Ishikawa (cell line): ENCODE measurements around the gene KCNE2.

Experiments
- CEBPB ChIP-seq: IDR thresholded peaks from 2 replicates; pipeline ENCODE4 v1.6.1; 2012
- CREB1 ChIP-seq: IDR thresholded peaks from 2 replicates; pipeline ENCODE4 v1.6.1; 2012; ENCODE audit warnings: low read depth
- EGR1 ChIP-seq: IDR thresholded peaks from 2 replicates; pipeline ENCODE4 v1.6.1; 2012
- EP300 ChIP-seq: IDR thresholded peaks from 2 replicates; pipeline ENCODE4 v1.6.1; 2012; ENCODE audit warnings: borderline replicate concordance
- FOXM1 ChIP-seq: IDR thresholded peaks from 2 replicates; pipeline ENCODE4 v1.6.1; 2012; ENCODE audit warnings: low read depth, borderline replicate concordance
- NFIC ChIP-seq: IDR thresholded peaks from 2 replicates; pipeline ENCODE4 v1.6.1; 2012
- RAD21 ChIP-seq: IDR thresholded peaks from 2 replicates; pipeline ENCODE4 v1.6.1; 2012; ENCODE audit warnings: low read depth
- TAF1 ChIP-seq: IDR thresholded peaks from 2 replicates; pipeline ENCODE4 v1.6.1; 2012; ENCODE audit warnings: low read depth, mild to moderate bottlenecking
- TCF12 ChIP-seq: IDR thresholded peaks from 2 replicates; pipeline ENCODE4 v1.6.1; 2012; ENCODE audit warnings: low read depth
- TEAD4 ChIP-seq: IDR thresholded peaks from 2 replicates; pipeline ENCODE4 v1.6.1; 2012
- YY1 ChIP-seq: IDR thresholded peaks from 2 replicates; pipeline ENCODE4 v1.6.1; 2012; ENCODE audit warnings: low read depth
- ZBTB7A ChIP-seq: IDR thresholded peaks from 2 replicates; pipeline ENCODE4 v1.6.1; 2012; ENCODE audit warnings: low read depth
- TF ChIP-seq, protein P1 (sequence below): IDR thresholded peaks from 2 replicates; pipeline ENCODE4 v1.6.1; 2012
- TF ChIP-seq, protein P2 (sequence below): IDR thresholded peaks from 2 replicates; pipeline ENCODE4 v1.6.1; 2012; ENCODE audit warnings: low read depth, mild to moderate bottlenecking
- TF ChIP-seq, protein P3 (sequence below): IDR thresholded peaks from 2 replicates; pipeline ENCODE4 v1.6.1; 2012

KCNE2 gene

DNA sequence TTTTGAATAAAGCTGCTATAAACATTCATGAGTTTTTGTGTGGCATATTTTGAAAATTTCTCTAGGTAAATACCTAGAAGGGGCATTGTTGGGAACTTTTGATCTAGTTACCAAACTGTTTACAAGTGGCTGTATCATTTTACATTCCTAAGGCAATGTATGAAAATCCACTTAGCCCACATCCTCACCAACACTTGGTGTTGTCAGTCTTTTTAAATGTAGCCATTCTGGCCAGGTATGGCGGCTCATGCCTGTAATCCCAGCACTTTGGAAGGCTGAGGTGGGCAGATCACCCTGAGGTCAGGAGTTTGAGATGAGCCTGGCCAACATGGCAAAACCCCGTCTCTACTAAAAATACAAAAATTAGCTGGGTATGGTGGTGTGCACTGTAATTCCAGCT, 5.9 kb upstream of the KCNE2 start:
- TF ChIP-seq TAF1 (no peak), TCF12 (no peak), EGR1 (no peak)
- TF ChIP-seq, protein P1, sequence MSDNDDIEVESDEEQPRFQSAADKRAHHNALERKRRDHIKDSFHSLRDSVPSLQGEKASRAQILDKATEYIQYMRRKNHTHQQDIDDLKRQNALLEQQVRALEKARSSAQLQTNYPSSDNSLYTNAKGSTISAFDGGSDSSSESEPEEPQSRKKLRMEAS = no peak

DNA sequence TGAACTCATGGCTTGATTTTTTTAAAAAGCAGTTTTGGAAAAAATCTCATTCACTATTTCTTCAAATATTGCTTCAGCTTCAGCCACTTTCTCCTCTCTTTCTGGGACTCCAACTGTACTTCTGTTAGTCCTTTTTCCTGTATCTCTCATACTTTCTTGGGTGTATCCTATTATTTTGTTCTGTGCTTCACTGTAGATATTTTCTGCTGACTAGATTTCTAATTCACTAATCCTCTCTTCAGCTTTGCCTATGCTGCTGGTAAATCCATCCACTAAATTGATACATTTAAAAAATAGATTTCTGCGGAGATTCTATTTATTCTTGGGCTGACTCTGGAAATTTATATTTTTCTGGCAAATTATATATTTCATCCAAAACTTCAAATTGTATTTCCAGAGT, 4.9 kb upstream of the KCNE2 start:
- TF ChIP-seq YY1 = no peak
- TF ChIP-seq, protein P2, sequence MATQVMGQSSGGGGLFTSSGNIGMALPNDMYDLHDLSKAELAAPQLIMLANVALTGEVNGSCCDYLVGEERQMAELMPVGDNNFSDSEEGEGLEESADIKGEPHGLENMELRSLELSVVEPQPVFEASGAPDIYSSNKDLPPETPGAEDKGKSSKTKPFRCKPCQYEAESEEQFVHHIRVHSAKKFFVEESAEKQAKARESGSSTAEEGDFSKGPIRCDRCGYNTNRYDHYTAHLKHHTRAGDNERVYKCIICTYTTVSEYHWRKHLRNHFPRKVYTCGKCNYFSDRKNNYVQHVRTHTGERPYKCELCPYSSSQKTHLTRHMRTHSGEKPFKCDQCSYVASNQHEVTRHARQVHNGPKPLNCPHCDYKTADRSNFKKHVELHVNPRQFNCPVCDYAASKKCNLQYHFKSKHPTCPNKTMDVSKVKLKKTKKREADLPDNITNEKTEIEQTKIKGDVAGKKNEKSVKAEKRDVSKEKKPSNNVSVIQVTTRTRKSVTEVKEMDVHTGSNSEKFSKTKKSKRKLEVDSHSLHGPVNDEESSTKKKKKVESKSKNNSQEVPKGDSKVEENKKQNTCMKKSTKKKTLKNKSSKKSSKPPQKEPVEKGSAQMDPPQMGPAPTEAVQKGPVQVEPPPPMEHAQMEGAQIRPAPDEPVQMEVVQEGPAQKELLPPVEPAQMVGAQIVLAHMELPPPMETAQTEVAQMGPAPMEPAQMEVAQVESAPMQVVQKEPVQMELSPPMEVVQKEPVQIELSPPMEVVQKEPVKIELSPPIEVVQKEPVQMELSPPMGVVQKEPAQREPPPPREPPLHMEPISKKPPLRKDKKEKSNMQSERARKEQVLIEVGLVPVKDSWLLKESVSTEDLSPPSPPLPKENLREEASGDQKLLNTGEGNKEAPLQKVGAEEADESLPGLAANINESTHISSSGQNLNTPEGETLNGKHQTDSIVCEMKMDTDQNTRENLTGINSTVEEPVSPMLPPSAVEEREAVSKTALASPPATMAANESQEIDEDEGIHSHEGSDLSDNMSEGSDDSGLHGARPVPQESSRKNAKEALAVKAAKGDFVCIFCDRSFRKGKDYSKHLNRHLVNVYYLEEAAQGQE = no peak
- TF ChIP-seq TAF1 = no peak
- TF ChIP-seq EP300 = no peak

DNA sequence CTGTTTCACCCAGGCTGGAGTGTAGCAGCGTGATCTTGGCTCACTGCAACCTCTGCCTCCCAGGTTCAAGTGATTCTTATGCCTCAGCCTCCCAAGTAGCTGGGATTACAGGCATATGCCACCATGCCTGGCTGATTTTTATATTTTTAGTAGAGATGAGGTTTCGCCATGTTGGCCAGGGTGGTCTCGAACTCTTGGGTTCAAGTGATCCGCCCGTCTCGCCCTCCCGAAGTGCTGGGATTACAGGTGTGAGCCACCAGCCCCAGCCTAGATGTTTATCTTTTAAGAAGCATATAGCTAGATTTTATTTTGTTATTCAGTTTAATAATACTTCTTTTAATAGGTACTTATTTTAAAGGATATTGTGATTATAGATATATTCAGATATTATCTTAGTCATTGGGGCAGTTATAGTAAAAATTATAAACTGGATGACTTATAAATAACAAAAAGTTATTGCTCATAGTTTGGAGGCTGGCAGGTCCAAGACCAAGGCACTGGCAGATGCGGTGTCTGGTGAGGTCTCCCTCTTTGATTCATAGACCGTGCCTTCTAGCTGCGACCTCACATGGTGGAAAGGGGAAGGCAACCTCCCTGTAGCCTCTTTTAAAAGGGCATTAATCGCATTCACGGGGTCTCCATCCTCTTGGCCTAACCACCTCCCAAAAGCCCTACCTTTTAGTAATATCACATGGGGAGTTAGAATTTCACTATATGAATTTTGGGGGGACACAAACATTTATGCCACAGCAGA, 3.1 kb upstream of the KCNE2 start:
- TF ChIP-seq, protein P3, sequence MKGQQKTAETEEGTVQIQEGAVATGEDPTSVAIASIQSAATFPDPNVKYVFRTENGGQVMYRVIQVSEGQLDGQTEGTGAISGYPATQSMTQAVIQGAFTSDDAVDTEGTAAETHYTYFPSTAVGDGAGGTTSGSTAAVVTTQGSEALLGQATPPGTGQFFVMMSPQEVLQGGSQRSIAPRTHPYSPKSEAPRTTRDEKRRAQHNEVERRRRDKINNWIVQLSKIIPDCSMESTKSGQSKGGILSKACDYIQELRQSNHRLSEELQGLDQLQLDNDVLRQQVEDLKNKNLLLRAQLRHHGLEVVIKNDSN = no peak
- TF ChIP-seq EGR1 (no peak), RAD21 (no peak)

DNA sequence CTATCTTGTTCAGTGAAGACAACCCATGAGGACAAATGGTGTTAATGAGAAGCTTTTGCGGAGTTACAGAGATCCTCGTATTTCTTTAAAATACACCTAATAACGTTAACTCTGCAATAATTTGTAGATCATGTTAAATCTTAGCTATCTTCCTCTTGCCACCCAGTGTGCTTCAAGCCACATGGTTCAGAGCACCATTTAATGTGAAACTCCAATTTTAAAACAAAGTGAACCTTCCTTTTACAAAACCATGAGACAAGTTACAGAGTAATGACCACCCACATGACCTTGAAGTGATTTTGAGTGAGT, 1.7 kb upstream of the KCNE2 start:
- no peak for TF ChIP-seq TCF12
- no peak for TF ChIP-seq TAF1
- TF ChIP-seq EP300 = no peak
- no peak for TF ChIP-seq CEBPB
- TF ChIP-seq, protein P1 = no peak
- TF ChIP-seq, protein P2 = no peak
- TF ChIP-seq FOXM1 = no peak
- no peak for TF ChIP-seq RAD21
- TF ChIP-seq EGR1 = no peak
- no peak for TF ChIP-seq ZBTB7A
- TF ChIP-seq CREB1 = no peak
- TF ChIP-seq TEAD4 = no peak
- no peak for TF ChIP-seq NFIC
- TF ChIP-seq, protein P3 = no peak
- TF ChIP-seq YY1 = no peak

DNA sequence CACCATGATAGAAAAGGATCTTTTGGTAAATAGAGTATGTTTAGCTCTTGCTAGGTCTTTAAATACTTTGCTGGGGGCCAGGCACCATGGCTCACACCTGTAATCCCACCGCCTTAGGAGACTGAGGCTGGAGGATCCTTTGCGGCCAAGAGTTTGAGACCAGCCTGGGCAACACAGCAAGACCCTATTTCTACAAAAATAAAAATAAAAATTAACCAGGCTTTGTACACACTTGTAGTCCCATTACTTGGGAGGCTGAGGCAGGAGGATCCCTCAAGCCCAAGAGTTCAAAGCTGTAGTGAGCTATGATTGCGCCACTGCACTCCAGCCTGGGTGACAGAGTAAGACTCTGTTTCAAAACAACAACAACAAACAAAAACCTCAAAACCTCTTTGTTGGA, 1.1 kb upstream of the KCNE2 start:
- TF ChIP-seq TCF12 (no peak), FOXM1 (no peak), ZBTB7A (no peak)
- TF ChIP-seq, protein P2 = no peak

DNA sequence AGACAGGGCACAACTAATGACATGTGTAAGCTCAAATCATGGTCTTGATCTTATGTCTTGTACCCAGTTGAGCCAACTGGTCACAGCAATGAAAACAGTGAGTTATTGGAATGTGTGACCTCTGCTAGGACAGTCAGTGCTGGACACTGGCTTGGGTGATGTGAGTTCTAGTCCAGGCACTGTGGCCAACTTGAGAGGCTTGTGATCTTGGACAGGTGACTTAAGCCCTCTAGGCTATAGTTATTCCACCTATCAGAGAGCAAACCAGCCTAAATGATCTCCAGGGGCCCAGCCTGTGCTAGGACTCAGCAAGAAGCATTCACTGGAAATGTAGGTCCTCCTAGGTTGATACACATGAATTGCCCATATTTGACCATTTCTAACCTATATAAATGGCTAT, 1.1 kb downstream of the KCNE2 start:
- TF ChIP-seq CREB1 = no peak
- TF ChIP-seq NFIC = no peak
- no peak for TF ChIP-seq EP300
- TF ChIP-seq TEAD4 = no peak
- TF ChIP-seq FOXM1 = no peak
- no peak for TF ChIP-seq TAF1
- TF ChIP-seq, protein P1 = no peak
- no peak for TF ChIP-seq RAD21
- no peak for TF ChIP-seq YY1
- no peak for TF ChIP-seq TCF12
- no peak for TF ChIP-seq ZBTB7A
- TF ChIP-seq CEBPB = no peak
- TF ChIP-seq EGR1 = no peak
- TF ChIP-seq, protein P3 = no peak
- TF ChIP-seq, protein P2 = no peak
